Esophagus squamous epithelium (tissue), 4 donors: Measurements from ENCODE around the gene CASTOR1.

ENCODE experiments used
- POLR2A ChIP-seq, 4 donors: fragments of 450-650 bp; IDR thresholded peaks; one replicate each; pipeline ENCODE4 v1.6.1; 2017; ENCODE audit warnings: antibody characterized with exemption in 4 of 4, mild to moderate bottlenecking in 4 of 4, moderate library complexity in 3 of 4
- TF ChIP-seq, protein P1 (sequence below), 6 experiments: fragments of 450-650 bp in 4 of 6; fragments of 200-600 bp in 2 of 6; sonication (generic) in 2 of 6; IDR thresholded peaks; one replicate each; pipeline ENCODE4 v1.5.1; 2016 to 2019; ENCODE audit warnings: antibody characterized with exemption in 6 of 6, mild to moderate bottlenecking in 4 of 6, moderate library complexity in 4 of 6

DNA sequence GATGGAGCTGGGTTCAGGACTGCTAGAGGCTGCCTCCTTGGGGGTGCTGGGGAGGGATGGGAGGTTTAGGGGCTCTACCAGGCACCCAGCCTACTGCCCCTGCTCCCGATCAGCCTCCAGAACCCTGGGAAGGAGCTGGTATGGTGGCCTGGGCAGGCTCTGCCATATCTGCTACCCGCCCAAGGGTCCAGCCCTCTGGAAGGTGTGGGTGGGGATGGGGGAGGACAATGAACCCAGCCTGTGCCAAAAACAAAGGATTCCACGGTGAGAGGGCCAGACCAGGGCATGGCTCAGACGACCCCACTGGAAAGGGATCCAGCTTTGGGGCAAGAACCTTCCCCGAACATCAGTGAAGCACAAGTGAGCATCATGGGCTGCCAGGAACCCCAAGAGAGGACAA lies 3.0 kb downstream of the CASTOR1 start:
- TF ChIP-seq, protein P1, sequence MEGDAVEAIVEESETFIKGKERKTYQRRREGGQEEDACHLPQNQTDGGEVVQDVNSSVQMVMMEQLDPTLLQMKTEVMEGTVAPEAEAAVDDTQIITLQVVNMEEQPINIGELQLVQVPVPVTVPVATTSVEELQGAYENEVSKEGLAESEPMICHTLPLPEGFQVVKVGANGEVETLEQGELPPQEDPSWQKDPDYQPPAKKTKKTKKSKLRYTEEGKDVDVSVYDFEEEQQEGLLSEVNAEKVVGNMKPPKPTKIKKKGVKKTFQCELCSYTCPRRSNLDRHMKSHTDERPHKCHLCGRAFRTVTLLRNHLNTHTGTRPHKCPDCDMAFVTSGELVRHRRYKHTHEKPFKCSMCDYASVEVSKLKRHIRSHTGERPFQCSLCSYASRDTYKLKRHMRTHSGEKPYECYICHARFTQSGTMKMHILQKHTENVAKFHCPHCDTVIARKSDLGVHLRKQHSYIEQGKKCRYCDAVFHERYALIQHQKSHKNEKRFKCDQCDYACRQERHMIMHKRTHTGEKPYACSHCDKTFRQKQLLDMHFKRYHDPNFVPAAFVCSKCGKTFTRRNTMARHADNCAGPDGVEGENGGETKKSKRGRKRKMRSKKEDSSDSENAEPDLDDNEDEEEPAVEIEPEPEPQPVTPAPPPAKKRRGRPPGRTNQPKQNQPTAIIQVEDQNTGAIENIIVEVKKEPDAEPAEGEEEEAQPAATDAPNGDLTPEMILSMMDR (IDR thresholded peaks at IDR 0.05), result no peak
- TF ChIP-seq POLR2A (IDR thresholded peaks at IDR 0.05), result no peak
